Ovary (tissue), 9 donors: ENCODE results near the gene CYYR1. TPM values are rescaled to one million over a fixed set of nuclear protein-coding genes. Genes with fewer than 3 reads are reported as not detected.

Experiments
- DNase-seq, 5 donors: peaks; one replicate each; pipeline ENCODE4 v3.0.0-alpha.2; 2019 to 2020
- H3K27ac ChIP-seq, 2 donors: fragments of 200-600 bp; one replicate each; pipeline versions ENCODE4 v1.5.1 to v1.8.0; 2019 to 2022
- H3K27me3 ChIP-seq: fragments of 200-600 bp; one replicate; pipeline ENCODE4 v1.8.0; 2022
- H3K36me3 ChIP-seq: fragments of 200-600 bp; sonication (generic); one replicate; pipeline ENCODE4 v1.5.1; 2019
- H3K4me1 ChIP-seq: one replicate; pipeline ENCODE4 v1.8.1; 2013; ENCODE audit warnings: mild to moderate bottlenecking, moderate library complexity; ENCODE audit not compliant: insufficient read depth
- H3K4me3 ChIP-seq: fragments of 200-600 bp; sonication (generic); one replicate; pipeline ENCODE4 v1.5.1; 2017
- H3K9me3 ChIP-seq, 2 donors: fragments of 200-600 bp in 1 of 2; sonication (generic) in 1 of 2; one replicate each; pipeline versions ENCODE4 v1.5.1 to v1.8.1; 2013 to 2019; ENCODE audit warnings: mild to moderate bottlenecking in 1 of 2, moderate library complexity in 1 of 2
- CTCF ChIP-seq, 3 donors: fragments of 450-650 bp in 2 of 3; fragments of 200-600 bp in 1 of 3; IDR thresholded peaks; one replicate each; pipeline versions ENCODE4 v1.5.1 to v1.8.0; 2016 to 2022; ENCODE audit warnings: antibody characterized with exemption in 3 of 3, mild to moderate bottlenecking in 1 of 3
- EP300 ChIP-seq: sonication (generic); formaldehyde crosslinking; IDR thresholded peaks from one replicate; pipeline ENCODE4 v1.6.1; 2017; ENCODE audit warnings: antibody characterized with exemption
- POLR2A ChIP-seq: fragments of 450-650 bp; IDR thresholded peaks from one replicate; pipeline ENCODE4 v1.6.1; 2017; ENCODE audit warnings: antibody characterized with exemption, mild to moderate bottlenecking, moderate library complexity
- WGBS, 3 donors: extraction: QIAGEN DNeasy Blood & Tissue Kit in 1 of 3; methylation state at CpG; one replicate each; pipeline versions ENCODE4 v1.1.5 to v1.1.7; 2013 to 2017; 5-methylcytosine and 5-hydroxymethylcytosine counted together
- intact Hi-C, 4 donors: fragments of 100-400 bp; cut with DNase I; formaldehyde crosslinking; loops; one replicate each; pipeline versions ENCODE4 v1.11.0 to v1.15.1; 2022 to 2023
- polyA plus RNA-seq, 2 donors: library from polyadenylated mRNA; stranded (reverse); fragments of 200-250 nt in 1 of 2; fragments of 350-450 nt in 1 of 2; fragmentation: Illumina TruSeq in 1 of 2; extraction: RNeasy Lipid Tissue Mini Kit (QIAGEN cat#74804) in 1 of 2; gene quantifications; one replicate each; pipeline ENCODE4 v1.2.3, GENCODE V29; 2013 to 2014
- total RNA-seq, 7 donors: library from RNA; depleted of rRNA in 2 of 7; stranded (reverse); fragments of >200 nt in 2 of 7; fragmentation: NEBNext Ultra II Directional in 3 of 7; extraction: Animal tissue kit (Norgen Biotek cat#: 25700) in 3 of 7; gene quantifications; one replicate each; pipeline versions ENCODE4 v1.1.0 to v1.2.4, GENCODE V29; 2016 to 2023
- donor health status: DM: no; HTN: no; CAD: no; lungs with moderate emphysema.
- donor health status: DM: no; HTN: no; CAD: no.
- donor health status: Bipolar disorder and iron deficiency.
- donor health status: DM: yes; HTN: yes; CAD: no.
- donor health status: DM: no; HTN: no; CAD: no.
- donor health status: DM: yes; HTN: yes; CAD: no.

Gene CYYR1
- total and polyA plus RNA-seq, 9 donors, result 2.4 to 23.4 (median 8.3) TPM

GRCh38 chr21:26572076-26572701 lies 897 bp downstream of the CYYR1 start:
- no peak for TF ChIP-seq POLR2A
- no peak for TF ChIP-seq EP300
- TF ChIP-seq CTCF (IDR thresholded peaks at IDR 0.05), result no peak

GRCh38 chr21:26570203-26570602 lies 2.9 kb downstream of the CYYR1 start:
- no peak overlapping the region for H3K4me3 ChIP-seq

More at GRCh38 chr21:26572076-26572701, 897 bp downstream of the CYYR1 start:
- Histone ChIP-seq H3K27ac (no peak overlapping the region), H3K4me1 (no peaks in the 10 kb centered on the region), H3K9me3 (peaks cover 0 to 5% of the 10 kb centered on the region in 2 donors), H3K36me3 (no peaks in the 10 kb centered on the region), H3K4me3 (no peak overlapping the region), H3K27me3 (no peaks in the 10 kb centered on the region)
- 31 to 37% (median 33%) methylated on average over 11 of the region's 11 CpGs for WGBS, 3 donors
- intact Hi-C loops, result no loop called here
- DNase-seq, result no peak

GRCh38 chr21:26565546-26565945 lies 7.5 kb downstream of the CYYR1 start:
- Histone ChIP-seq H3K9me3 (no peaks in the 10 kb centered on the region), H3K27me3 (no peaks in the 10 kb centered on the region), H3K27ac (no peak overlapping the region), H3K4me3 (no peak overlapping the region), H3K36me3 (no peaks in the 10 kb centered on the region), H3K4me1 (no peaks in the 10 kb centered on the region)
- WGBS, 3 donors, result 85 to 93% (median 88%) methylated on average over 2 of the region's 2 CpGs
- no peak for DNase-seq
- intact Hi-C loops, result no loop called here
- no peak for TF ChIP-seq CTCF (IDR thresholded peaks at IDR 0.05)
- no peak for TF ChIP-seq POLR2A
- TF ChIP-seq EP300, result no peak

More at GRCh38 chr21:26570203-26570602, 2.9 kb downstream of the CYYR1 start:
- H3K36me3 ChIP-seq, result no peaks in the 10 kb centered on the region
- peaks cover 0 to 5% of the 10 kb centered on the region in 2 donors for H3K9me3 ChIP-seq
- H3K27me3 ChIP-seq, result no peaks in the 10 kb centered on the region
- H3K4me1 ChIP-seq, result no peaks in the 10 kb centered on the region
- intact Hi-C loops, result no loop called here
- WGBS, 3 donors, result 8 to 17% (median 10%) methylated on average over 3 of the region's 3 CpGs
- TF ChIP-seq CTCF (IDR thresholded peaks at IDR 0.05) (no peak), POLR2A (no peak), EP300 (no peak)
- no peak overlapping the region for H3K27ac ChIP-seq
- no peak for DNase-seq

GRCh38 chr21:26565111-26565510 lies 8.0 kb downstream of the CYYR1 start:
- no peak for DNase-seq
- TF ChIP-seq POLR2A (no peak), EP300 (no peak), CTCF (IDR thresholded peaks at IDR 0.05) (no peak)
- Histone ChIP-seq H3K9me3 (no peaks in the 10 kb centered on the region), H3K27me3 (no peaks in the 10 kb centered on the region), H3K27ac (no peak overlapping the region), H3K4me3 (no peak overlapping the region), H3K4me1 (no peaks in the 10 kb centered on the region), H3K36me3 (no peaks in the 10 kb centered on the region)
- intact Hi-C loops, result no loop called here
- WGBS, 3 donors, result 78 to 82% (median 81%) methylated on average over 6 of the region's 6 CpGs
